HG02943 (cell line): ENCODE results near the gene GPC5.
"Not testable (repeated sequence)": the region's sequence is repeated elsewhere in the genome, so short reads cannot be mapped to it uniquely, and the experiment has no call there.

ENCODE experiments used
- ATAC-seq: cut with Tn5 transposase; IDR thresholded peaks from one replicate; pipeline ENCODE4 v1.9.1; 2021; ENCODE audit warnings: mild to moderate bottlenecking, low read depth, moderate library complexity; ENCODE audit not compliant: unreplicated experiment

GPC5 gene

GRCh38 chr13:91398413-91399188, at the start of gene GPC5:
TSS of gene GPC5 (plus strand) at chr13:91398621.
- peak; percentile 88 for ATAC-seq

- ATAC-seq: peak; percentile 49
Measured at GRCh38 chr13:91348906-91349435, 49.5 kb upstream of the GPC5 start.

- ATAC-seq: no peak
Measured at GRCh38 chr13:91349992-91350911, 48.2 kb upstream of the GPC5 start.

GRCh38 chr13:91351123-91351522, 47.3 kb upstream of the GPC5 start:
- no peak for ATAC-seq

- ATAC-seq: no peak
Measured at GRCh38 chr13:91351980-91352379, 46.4 kb upstream of the GPC5 start.

- ATAC-seq: not testable (repeated sequence)
Measured at GRCh38 chr13:91352891-91353290, 45.5 kb upstream of the GPC5 start.

- ATAC-seq: no peak
Measured at GRCh38 chr13:91353494-91353893, 44.9 kb upstream of the GPC5 start.

GRCh38 chr13:91355099-91355825, 43.2 kb upstream of the GPC5 start:
- ATAC-seq: no peak

- no peak for ATAC-seq
Measured at GRCh38 chr13:91355826-91356710, 42.4 kb upstream of the GPC5 start.

GRCh38 chr13:91356919-91357612, 41.4 kb upstream of the GPC5 start:
- ATAC-seq: no peak

- no peak for ATAC-seq
Measured at GRCh38 chr13:91357613-91358386, 40.6 kb upstream of the GPC5 start.

GRCh38 chr13:91358387-91358782, 40.0 kb upstream of the GPC5 start:
- no peak for ATAC-seq

- no peak for ATAC-seq
Measured at GRCh38 chr13:91359111-91359510, 39.3 kb upstream of the GPC5 start.

- no peak for ATAC-seq
Measured at GRCh38 chr13:91359631-91360030, 38.8 kb upstream of the GPC5 start.

- no peak for ATAC-seq
Measured at GRCh38 chr13:91360246-91360751, 38.1 kb upstream of the GPC5 start.

- ATAC-seq: no peak
Measured at GRCh38 chr13:91361755-91362271, 36.6 kb upstream of the GPC5 start.

- no peak for ATAC-seq
Measured at GRCh38 chr13:91362908-91363307, 35.5 kb upstream of the GPC5 start.

GRCh38 chr13:91368101-91368500, 30.3 kb upstream of the GPC5 start:
- ATAC-seq: no peak
